HEK293 (cell line): ENCODE data around the gene RHBDD1.

Experiments
- BCL11A ChIP-seq: fragments of 450-650 bp; formaldehyde crosslinking; IDR thresholded peaks from 2 replicates; pipeline ENCODE4 v1.5.1; 2016; ENCODE audit warnings: low read depth, missing biosample characterization, missing genetic modification characterization
- CTCF ChIP-seq: fragments of 450-650 bp; formaldehyde crosslinking; IDR thresholded peaks from 2 replicates; pipeline ENCODE4 v1.5.1; 2016; ENCODE audit warnings: missing biosample characterization, missing genetic modification characterization
- GLI2 ChIP-seq: fragments of 450-650 bp; formaldehyde crosslinking; IDR thresholded peaks from 2 replicates; pipeline ENCODE4; 2017; ENCODE audit warnings: missing biosample characterization, missing genetic modification characterization, low read depth, borderline replicate concordance
- PBX3 ChIP-seq: sonication (generic); formaldehyde crosslinking; IDR thresholded peaks from 2 replicates; pipeline ENCODE4 v1.8.1; 2022; ENCODE audit warnings: mild to moderate bottlenecking, moderate library complexity, missing genetic modification reagents
- ZBTB8A ChIP-seq: fragments of 450-650 bp; formaldehyde crosslinking; IDR thresholded peaks from 2 replicates; pipeline ENCODE4 v1.5.1; 2016; ENCODE audit warnings: missing biosample characterization, missing genetic modification characterization
- ZFP37 ChIP-seq: fragments of 450-650 bp; formaldehyde crosslinking; IDR thresholded peaks from 2 replicates; pipeline ENCODE4 v1.5.1; 2016; ENCODE audit warnings: missing biosample characterization, missing genetic modification characterization
- ZNF266 ChIP-seq: fragments of 450-650 bp; formaldehyde crosslinking; IDR thresholded peaks from 2 replicates; pipeline ENCODE4 v1.5.1; 2016; ENCODE audit warnings: missing biosample characterization, missing genetic modification characterization, low read depth
- ZNF398 ChIP-seq: fragments of 450-650 bp; formaldehyde crosslinking; IDR thresholded peaks from 2 replicates; pipeline ENCODE4 v1.5.1; 2017; ENCODE audit warnings: missing biosample characterization, missing genetic modification characterization
- ZNF48 ChIP-seq: fragments of 450-650 bp; formaldehyde crosslinking; IDR thresholded peaks from 2 replicates; pipeline ENCODE4 v1.5.1; 2016; ENCODE audit warnings: missing biosample characterization, missing genetic modification characterization
- ZNF571 ChIP-seq: fragments of 450-650 bp; formaldehyde crosslinking; IDR thresholded peaks from 2 replicates; pipeline ENCODE4 v1.5.0; 2017; ENCODE audit warnings: missing biosample characterization, missing genetic modification characterization
- ZNF623 ChIP-seq: fragments of 450-650 bp; formaldehyde crosslinking; IDR thresholded peaks from 2 replicates; pipeline ENCODE4 v1.5.1; 2016; ENCODE audit warnings: missing biosample characterization, missing genetic modification characterization
- ZNF792 ChIP-seq: fragments of 450-650 bp; formaldehyde crosslinking; IDR thresholded peaks from 2 replicates; pipeline ENCODE4 v1.5.1; 2016; ENCODE audit warnings: missing biosample characterization, missing genetic modification characterization

GRCh38 chr2:226971770-226972169, 135.9 kb downstream of the RHBDD1 start:
- TF ChIP-seq CTCF (no peak), ZNF48 (tag by site-specific recombination) (no peak), ZBTB8A (no peak), ZNF792 (tag by site-specific recombination) (no peak), ZNF266 (no peak), PBX3 (no peak), ZNF571 (tag by site-specific recombination) (no peak), ZNF623 (tag by site-specific recombination) (no peak), GLI2 (tag by site-specific recombination) (no peak), BCL11A (tag by site-specific recombination) (no peak), ZNF398 (tag by site-specific recombination) (no peak), ZFP37 (no peak)
